ENCODE results near the gene TTC19.

TTC19 gene

GRCh38 chr17:16061631-16062030, 62.0 kb downstream of the TTC19 start:
- no peak for TF ChIP-seq CTCF (IDR thresholded peaks at IDR 0.05; ENCODE audit: low read depth, low read length)
- no peak overlapping the region for H3K4me3 ChIP-seq (replicated peaks in 1 of 2; ENCODE audit: low read depth in 2 of 2, low read length in 2 of 2)
- DNase-seq (ENCODE audit: low read depth in 2 of 2), result no peak

- H3K4me3 ChIP-seq (replicated peaks in 1 of 2; ENCODE audit: low read depth in 2 of 2, low read length in 2 of 2), result no peak overlapping the region
- TF ChIP-seq CTCF (IDR thresholded peaks at IDR 0.05; ENCODE audit: low read depth, low read length), result no peak
- DNase-seq (ENCODE audit: low read depth in 2 of 2), result no peak
Observed at GRCh38 chr17:16066125-16066524, 66.5 kb downstream of the TTC19 start.

DNA sequence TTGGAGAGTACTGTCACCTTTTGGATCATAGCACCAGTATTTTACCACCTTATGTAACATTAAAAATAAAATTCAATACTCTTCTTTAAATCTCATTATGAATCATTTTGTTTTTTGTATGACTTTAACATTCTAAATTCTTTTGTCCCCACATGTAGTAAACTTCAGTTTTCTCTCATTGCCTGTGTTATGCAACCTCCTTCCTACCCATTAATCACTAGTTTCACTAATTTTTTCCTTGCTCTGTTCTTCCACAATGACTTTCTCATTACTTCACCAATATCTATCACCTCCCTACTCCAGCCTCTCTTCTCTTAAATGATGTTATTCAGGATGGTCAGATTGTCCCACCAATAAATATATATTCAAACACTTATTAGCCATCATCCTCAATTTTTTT, 68.7 kb downstream of the TTC19 start:
- no peak for TF ChIP-seq CTCF (IDR thresholded peaks at IDR 0.05; ENCODE audit: low read depth, low read length)
- DNase-seq (ENCODE audit: low read depth in 2 of 2), result peak in 1 of 2 donors; percentile 18
- no peak overlapping the region for H3K4me3 ChIP-seq (replicated peaks in 1 of 2; ENCODE audit: low read depth in 2 of 2, low read length in 2 of 2)

- no peak overlapping the region for H3K4me3 ChIP-seq (replicated peaks in 1 of 2; ENCODE audit: low read depth in 2 of 2, low read length in 2 of 2)
- TF ChIP-seq CTCF (IDR thresholded peaks at IDR 0.05; ENCODE audit: low read depth, low read length), result no peak
Observed at GRCh38 chr17:16072031-16072430, 72.4 kb downstream of the TTC19 start.

GRCh38 chr17:16073845-16074244, 74.2 kb downstream of the TTC19 start:
- no peak for DNase-seq (ENCODE audit: low read depth in 2 of 2)
- H3K4me3 ChIP-seq (replicated peaks in 1 of 2; ENCODE audit: low read depth in 2 of 2, low read length in 2 of 2), result no peak overlapping the region
- no peak for TF ChIP-seq CTCF (IDR thresholded peaks at IDR 0.05; ENCODE audit: low read depth, low read length)

More at GRCh38 chr17:16072031-16072430, 72.4 kb downstream of the TTC19 start:
- DNase-seq (ENCODE audit: low read depth in 2 of 2), result no peak

DNA sequence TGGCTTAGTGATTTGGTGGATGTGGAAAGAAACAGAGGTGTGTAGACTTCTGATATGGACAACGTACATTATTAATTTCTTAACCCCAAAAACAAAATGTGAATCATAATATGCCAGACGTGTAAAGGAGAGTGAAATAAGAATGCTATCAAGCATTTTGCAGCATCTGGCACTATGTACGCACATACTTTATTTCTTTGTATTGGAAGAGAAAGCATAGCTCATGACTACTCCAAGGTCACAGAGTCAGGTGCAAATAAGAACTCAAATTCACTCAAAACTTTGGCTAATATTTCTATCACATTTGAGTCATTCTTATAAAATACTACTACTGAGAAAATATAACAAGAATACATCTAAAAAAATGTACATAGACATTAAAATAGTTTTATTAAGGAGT, 74.8 kb downstream of the TTC19 start:
- H3K4me3 ChIP-seq (replicated peaks in 1 of 2; ENCODE audit: low read depth in 2 of 2, low read length in 2 of 2), result no peak overlapping the region
- TF ChIP-seq CTCF (IDR thresholded peaks at IDR 0.05; ENCODE audit: low read depth, low read length), result no peak
- DNase-seq (ENCODE audit: low read depth in 2 of 2), result no peak

GRCh38 chr17:16075949-16076348, 76.3 kb downstream of the TTC19 start:
- TF ChIP-seq CTCF (IDR thresholded peaks at IDR 0.05; ENCODE audit: low read depth, low read length), result no peak
- H3K4me3 ChIP-seq (replicated peaks in 1 of 2; ENCODE audit: low read depth in 2 of 2, low read length in 2 of 2), result no peak overlapping the region
- DNase-seq (ENCODE audit: low read depth in 2 of 2), result no peak
